ENCODE results near the gene DAGLB. TPM values are rescaled to one million over a fixed set of nuclear protein-coding genes. Genes with fewer than 3 reads are reported as not detected.

The DAGLB gene
- total and polyA plus RNA-seq, 10 of the 15 experiments (the other 5 are each of a cell fraction or from before 2014, with no cell fraction given) = 1.2 to 13.3 (median 10.1) TPM

DNA sequence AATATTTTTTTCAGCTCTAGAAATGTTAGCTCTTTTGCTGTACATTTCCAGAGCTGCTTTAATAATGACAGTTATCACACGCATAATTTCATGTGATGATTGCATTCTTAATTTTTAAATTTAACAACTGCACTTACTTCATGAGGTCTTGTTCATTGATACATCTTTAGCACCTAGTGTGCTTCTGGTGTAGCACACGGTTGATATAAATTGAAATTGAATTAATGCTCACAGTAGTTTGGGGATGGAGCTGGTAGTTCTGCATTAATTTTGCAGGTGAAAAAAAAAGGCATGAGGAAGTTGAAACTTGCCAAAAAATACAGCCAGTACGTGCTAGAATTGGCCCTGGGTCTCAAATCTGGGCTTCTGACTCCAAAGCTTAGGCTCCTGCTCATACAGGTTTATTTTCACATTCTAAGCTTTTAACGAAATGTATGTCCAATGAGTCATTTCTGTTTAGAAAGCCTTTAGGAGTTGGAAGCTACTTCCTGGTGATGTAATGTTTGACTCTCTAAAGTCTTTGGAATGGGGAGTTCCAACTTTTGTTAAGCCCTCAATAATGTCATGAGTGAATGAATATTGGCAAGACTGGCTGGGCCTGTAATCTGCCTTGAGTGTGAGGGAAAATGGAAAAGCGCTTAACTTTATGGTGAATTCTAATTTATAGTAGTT, 62.5 kb downstream of the DAGLB start:
- WGBS (ENCODE audit: insufficient coverage, insufficient replicate concordance, low lambda C conversion rate, missing lambda C conversion rate) = 40% methylated on average over 5 of the region's 5 CpGs
- SMC1A ChIA-PET (ENCODE audit: uncharacterized antibody, unreplicated experiment) = interaction anchor here (0.8 to 1.4 kb wide), 5 partner anchors 8 to 63 kb away, joined by 3 to 4 read pairs (median 3); partner anchors contain the start of gene DAGLB
- in situ Hi-C loops (cut with MboI) (no loop called here), intact Hi-C loops (cut with micrococcal nuclease; ENCODE audit: unreplicated experiment) (no loop called here)
- Histone ChIP-seq H3K27ac (ENCODE audit: control insufficient read depth, insufficient read depth) (no peak overlapping the region), H3K9ac (ENCODE audit: control insufficient read depth, insufficient read depth, low read length) (no peak overlapping the region), H3K27me3 (replicated peaks in 1 of 2; ENCODE audit: control insufficient read depth in 2 of 2, insufficient read depth in 2 of 2, low read length in 1 of 2) (no peaks in the 10 kb centered on the region), H3K4me1 (ENCODE audit: control insufficient read depth, insufficient read depth, low read length) (peaks cover 21% of the 10 kb centered on the region), H2AFZ (ENCODE audit: control insufficient read depth, low read depth, low read length) (no peak overlapping the region), H3K36me3 (ENCODE audit: control insufficient read depth in 2 of 2, insufficient read depth in 2 of 2, low read length in 1 of 2) (peaks cover 6 to 21% of the 10 kb centered on the region in 2 experiments), H3K4me2 (ENCODE audit: control insufficient read depth, insufficient read depth) (no peak overlapping the region), H4K20me1 (ENCODE audit: control insufficient read depth, insufficient read depth) (peaks cover 6% of the 10 kb centered on the region), H3K9me3 (replicated peaks; ENCODE audit: control insufficient read depth, insufficient read depth, low read length) (no peaks in the 10 kb centered on the region), H3K79me2 (ENCODE audit: control insufficient read depth, insufficient read depth, low read length) (peaks cover 78% of the 10 kb centered on the region), H3K4me3 (no peak overlapping the region; the same call in 1 of the 2 replicates)
- FAIRE-seq (no peak), DNase-seq (ENCODE audit: low read depth, low spot score) (no peak), ATAC-seq (no peak)
- CTCF ChIA-PET = interaction anchor here (1.2 kb wide), 1 partner anchor 388 kb away, joined by 4 read pairs; no protein-coding TSS in a partner anchor
- POLR2A ChIA-PET = no interaction called here
- RAD21 ChIA-PET (ENCODE audit: unreplicated experiment) = no interaction called here
- TF ChIP-seq JUNB (IDR thresholded peaks at IDR 0.05) (peak; percentile 44; the same call in 1 of the 2 replicates), NFIC (IDR thresholded peaks at IDR 0.05; ENCODE audit: low read depth, low read length) (peak; percentile 26; the same call in 1 of the 2 replicates), ZSCAN29 (IDR thresholded peaks at IDR 0.05) (no peak), CREB1 (IDR thresholded peaks at IDR 0.05; ENCODE audit: low read depth) (no peak), SIX5 (IDR thresholded peaks at IDR 0.05; ENCODE audit: low read depth, low read length, severe bottlenecking) (no peak), IKZF1 (conservative IDR thresholded peaks at IDR 0.05) (peak; percentile 39; the same call in 1 of the 2 replicates), TAF1 (IDR thresholded peaks at IDR 0.05; ENCODE audit: borderline replicate concordance, low read depth, low read length) (no peak), ATF7 (IDR thresholded peaks at IDR 0.05; ENCODE audit: low read depth) (no peak), YBX1 (IDR thresholded peaks at IDR 0.05) (no peak), IKZF2 (IDR thresholded peaks at IDR 0.05) (peak; percentile 31 to 34; a peak in 2 of 4 replicates)
- TF ChIP-seq, protein P1, sequence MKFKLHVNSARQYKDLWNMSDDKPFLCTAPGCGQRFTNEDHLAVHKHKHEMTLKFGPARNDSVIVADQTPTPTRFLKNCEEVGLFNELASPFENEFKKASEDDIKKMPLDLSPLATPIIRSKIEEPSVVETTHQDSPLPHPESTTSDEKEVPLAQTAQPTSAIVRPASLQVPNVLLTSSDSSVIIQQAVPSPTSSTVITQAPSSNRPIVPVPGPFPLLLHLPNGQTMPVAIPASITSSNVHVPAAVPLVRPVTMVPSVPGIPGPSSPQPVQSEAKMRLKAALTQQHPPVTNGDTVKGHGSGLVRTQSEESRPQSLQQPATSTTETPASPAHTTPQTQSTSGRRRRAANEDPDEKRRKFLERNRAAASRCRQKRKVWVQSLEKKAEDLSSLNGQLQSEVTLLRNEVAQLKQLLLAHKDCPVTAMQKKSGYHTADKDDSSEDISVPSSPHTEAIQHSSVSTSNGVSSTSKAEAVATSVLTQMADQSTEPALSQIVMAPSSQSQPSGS (IDR thresholded peaks at IDR 0.05; ENCODE audit: low read length) = 0 out of 2 replicates have a peak, but pooled peaks have one; percentile 49
- BruUV-seq (replicated peaks) = no TSS peak
